Measurements from ENCODE around the gene ZNF688. TPM values are rescaled to one million over a fixed set of nuclear protein-coding genes. Genes with fewer than 3 reads are reported as not detected.

The ZNF688 gene
- polyA plus RNA-seq, 2 of the 4 experiments (the other 2 are of a cell fraction), result 4.6 to 6.7 TPM

GRCh38 chr16:30521476-30521872 is 50.0 kb downstream of the ZNF688 start:
- Histone ChIP-seq H3K4me1 (peaks cover 20% of the 10 kb centered on the region), H3K27ac (peak overlapping the region in 1 of 2 experiments; percentile 51; a peak in 3 of 6 replicates), H3K4me3 (no peak overlapping the region), H3K9me3 (no peaks in the 10 kb centered on the region), H3K4me2 (no peak overlapping the region)
- no peak for TF ChIP-seq FOXS1 (CRISPR knock-in tag; IDR thresholded peaks at IDR 0.05)
- no peak for TF ChIP-seq HOXB13 (CRISPR knock-in tag; IDR thresholded peaks at IDR 0.05; ENCODE audit: low read depth)
- TF ChIP-seq HOXB5 (CRISPR knock-in tag; IDR thresholded peaks at IDR 0.05), result no peak
- no peak for TF ChIP-seq HDAC2 (IDR thresholded peaks at IDR 0.05)
- TF ChIP-seq JUNB (IDR thresholded peaks at IDR 0.05), result no peak
- no peak for TF ChIP-seq HMGXB4 (CRISPR knock-in tag; IDR thresholded peaks at IDR 0.05; ENCODE audit: borderline replicate concordance)
- TF ChIP-seq CHD2 (IDR thresholded peaks at IDR 0.05; ENCODE audit: low read length, partially characterized antibody), result no peak
- no peak for TF ChIP-seq HES2 (IDR thresholded peaks at IDR 0.05)
- FAIRE-seq (no peak), DNase-seq (ENCODE audit: low read depth in 1 of 2, low spot score in 1 of 2) (no peak), ATAC-seq (no peak)
- ChIA-PET CTCF (interaction anchor here (0.6 to 1.0 kb wide), 3 partner anchors 8 to 473 kb away, joined by 3 to 4 read pairs (median 3); no protein-coding TSS in a partner anchor), POLR2A (no interaction called here)
- 88% methylated on average over 7 of the region's 7 CpGs for whole genome bisulfite sequencing (ENCODE audit: missing lambda C conversion rate)

Small RNAs within 50 kb of the gene (small RNA-seq; reads per million reads assigned to genes)
- gene AC093249.4, result 0 reads per million in 6 experiments

Other genes starting within 250 kb of the ZNF688 start
- gene CD2BP2, start 216.4 kb downstream of the ZNF688 start, polyA plus RNA-seq (2011; rRNA removed), result 33.9 and 35.6 TPM in 2 replicates
- 48.5 to 54.5 TPM (median 54.0 TPM) in 3 replicates for gene CD2BP2, start 216.4 kb downstream of the ZNF688 start, polyA plus RNA-seq (2017; fragmentation: RNase III; extraction: RNeasy Plus Mini Kit Qiagen cat#74134 plus additional on column Dnase treatment)
- 10.9 and 12.6 TPM in 2 replicates for gene TBC1D10B, start 201.2 kb downstream of the ZNF688 start, polyA plus RNA-seq (2011; rRNA removed)
- 21.5 to 24.0 TPM (median 23.2 TPM) in 3 replicates for gene TBC1D10B, start 201.2 kb downstream of the ZNF688 start, polyA plus RNA-seq (2017; fragmentation: RNase III; extraction: RNeasy Plus Mini Kit Qiagen cat#74134 plus additional on column Dnase treatment)
- not detected in 2 replicates for gene MYL11, start 196.9 kb downstream of the ZNF688 start, polyA plus RNA-seq (2011; rRNA removed)
- gene MYL11, start 196.9 kb downstream of the ZNF688 start, polyA plus RNA-seq (2017; fragmentation: RNase III; extraction: RNeasy Plus Mini Kit Qiagen cat#74134 plus additional on column Dnase treatment), result 0.46 to 0.70 TPM (median 0.55 TPM) in 3 replicates
- 0.13 and 0.17 TPM in 2 replicates for gene SEPTIN1, start 189.2 kb downstream of the ZNF688 start, polyA plus RNA-seq (2011; rRNA removed)
- 0.58 to 0.73 TPM (median 0.65 TPM) in 3 replicates for gene SEPTIN1, start 189.2 kb downstream of the ZNF688 start, polyA plus RNA-seq (2017; fragmentation: RNase III; extraction: RNeasy Plus Mini Kit Qiagen cat#74134 plus additional on column Dnase treatment)
- gene ZNF48, start 176.3 kb downstream of the ZNF688 start, polyA plus RNA-seq (2011; rRNA removed), result 7.0 and 9.3 TPM in 2 replicates
- 9.1 to 10.4 TPM (median 9.7 TPM) in 3 replicates for gene ZNF48, start 176.3 kb downstream of the ZNF688 start, polyA plus RNA-seq (2017; fragmentation: RNase III; extraction: RNeasy Plus Mini Kit Qiagen cat#74134 plus additional on column Dnase treatment)
- gene ZNF771, start 164.1 kb downstream of the ZNF688 start, polyA plus RNA-seq (2011; rRNA removed), result 5.0 and 5.7 TPM in 2 replicates
- gene ZNF771, start 164.1 kb downstream of the ZNF688 start, polyA plus RNA-seq (2017; fragmentation: RNase III; extraction: RNeasy Plus Mini Kit Qiagen cat#74134 plus additional on column Dnase treatment), result 6.8 to 7.9 TPM (median 7.2 TPM) in 3 replicates
- gene DCTPP1, start 141.7 kb downstream of the ZNF688 start, polyA plus RNA-seq (2011; rRNA removed), result 105 and 122 TPM in 2 replicates
- 114 to 121 TPM (median 120 TPM) in 3 replicates for gene DCTPP1, start 141.7 kb downstream of the ZNF688 start, polyA plus RNA-seq (2017; fragmentation: RNase III; extraction: RNeasy Plus Mini Kit Qiagen cat#74134 plus additional on column Dnase treatment)
- 61.5 and 72.6 TPM in 2 replicates for gene SEPHS2, start 125.8 kb downstream of the ZNF688 start, polyA plus RNA-seq (2011; rRNA removed)
- gene SEPHS2, start 125.8 kb downstream of the ZNF688 start, polyA plus RNA-seq (2017; fragmentation: RNase III; extraction: RNeasy Plus Mini Kit Qiagen cat#74134 plus additional on column Dnase treatment), result 42.8 to 48.9 TPM (median 47.8 TPM) in 3 replicates
- 0.40 and 0.94 TPM in 2 replicates for gene ITGAL, start 99.0 kb downstream of the ZNF688 start, polyA plus RNA-seq (2011; rRNA removed)
- 0.08 to 0.51 TPM (median 0.17 TPM) in 3 replicates for gene ITGAL, start 99.0 kb downstream of the ZNF688 start, polyA plus RNA-seq (2017; fragmentation: RNase III; extraction: RNeasy Plus Mini Kit Qiagen cat#74134 plus additional on column Dnase treatment)
- 17.0 and 21.3 TPM in 2 replicates for gene ZNF768, start 45.1 kb downstream of the ZNF688 start, polyA plus RNA-seq (2011; rRNA removed)
- 27.3 to 33.6 TPM (median 31.3 TPM) in 3 replicates for gene ZNF768, start 45.1 kb downstream of the ZNF688 start, polyA plus RNA-seq (2017; fragmentation: RNase III; extraction: RNeasy Plus Mini Kit Qiagen cat#74134 plus additional on column Dnase treatment)
- gene ZNF747, start 36.9 kb downstream of the ZNF688 start, polyA plus RNA-seq (2011; rRNA removed), result 4.8 and 5.2 TPM in 2 replicates
- gene ZNF747, start 36.9 kb downstream of the ZNF688 start, polyA plus RNA-seq (2017; fragmentation: RNase III; extraction: RNeasy Plus Mini Kit Qiagen cat#74134 plus additional on column Dnase treatment), result 3.6 to 5.0 TPM (median 4.6 TPM) in 3 replicates
- 2.9 and 3.0 TPM in 2 replicates for gene ZNF764, start 13.3 kb downstream of the ZNF688 start, polyA plus RNA-seq (2011; rRNA removed)
- gene ZNF764, start 13.3 kb downstream of the ZNF688 start, polyA plus RNA-seq (2017; fragmentation: RNase III; extraction: RNeasy Plus Mini Kit Qiagen cat#74134 plus additional on column Dnase treatment), result 3.5 to 4.0 TPM (median 4.0 TPM) in 3 replicates
- gene ZNF785, start 14.0 kb upstream of the ZNF688 start, polyA plus RNA-seq (2011; rRNA removed), result not detected in 2 replicates
- not detected in 3 replicates for gene ZNF785, start 14.0 kb upstream of the ZNF688 start, polyA plus RNA-seq (2017; fragmentation: RNase III; extraction: RNeasy Plus Mini Kit Qiagen cat#74134 plus additional on column Dnase treatment)
- gene ZNF689, start 38.7 kb upstream of the ZNF688 start, polyA plus RNA-seq (2011; rRNA removed), result 6.8 and 7.1 TPM in 2 replicates
- 6.5 to 7.4 TPM (median 7.0 TPM) in 3 replicates for gene ZNF689, start 38.7 kb upstream of the ZNF688 start, polyA plus RNA-seq (2017; fragmentation: RNase III; extraction: RNeasy Plus Mini Kit Qiagen cat#74134 plus additional on column Dnase treatment)
- 6.3 and 8.4 TPM in 2 replicates for gene PRR14, start 79.2 kb upstream of the ZNF688 start, polyA plus RNA-seq (2011; rRNA removed)
- 16.2 to 19.2 TPM (median 18.2 TPM) in 3 replicates for gene PRR14, start 79.2 kb upstream of the ZNF688 start, polyA plus RNA-seq (2017; fragmentation: RNase III; extraction: RNeasy Plus Mini Kit Qiagen cat#74134 plus additional on column Dnase treatment)
- gene FBRS, start 86.7 kb upstream of the ZNF688 start, polyA plus RNA-seq (2011; rRNA removed), result 5.9 and 8.1 TPM in 2 replicates
- gene FBRS, start 86.7 kb upstream of the ZNF688 start, polyA plus RNA-seq (2017; fragmentation: RNase III; extraction: RNeasy Plus Mini Kit Qiagen cat#74134 plus additional on column Dnase treatment), result 29.0 to 34.8 TPM (median 33.3 TPM) in 3 replicates
- 6.2 and 10.0 TPM in 2 replicates for gene SRCAP, start 127.5 kb upstream of the ZNF688 start, polyA plus RNA-seq (2011; rRNA removed)
- gene SRCAP, start 127.5 kb upstream of the ZNF688 start, polyA plus RNA-seq (2017; fragmentation: RNase III; extraction: RNeasy Plus Mini Kit Qiagen cat#74134 plus additional on column Dnase treatment), result 18.9 to 19.9 TPM (median 19.5 TPM) in 3 replicates
- 28.0 and 30.0 TPM in 2 replicates for gene PHKG2, start 176.7 kb upstream of the ZNF688 start, polyA plus RNA-seq (2011; rRNA removed)
- 37.1 to 42.0 TPM (median 37.3 TPM) in 3 replicates for gene PHKG2, start 176.7 kb upstream of the ZNF688 start, polyA plus RNA-seq (2017; fragmentation: RNase III; extraction: RNeasy Plus Mini Kit Qiagen cat#74134 plus additional on column Dnase treatment)
- 3.5 and 4.5 TPM in 2 replicates for gene CFAP119, start 190.3 kb upstream of the ZNF688 start, polyA plus RNA-seq (2011; rRNA removed)
- gene CFAP119, start 190.3 kb upstream of the ZNF688 start, polyA plus RNA-seq (2017; fragmentation: RNase III; extraction: RNeasy Plus Mini Kit Qiagen cat#74134 plus additional on column Dnase treatment), result 7.7 to 9.9 TPM (median 9.5 TPM) in 3 replicates
- gene RNF40, start 190.6 kb upstream of the ZNF688 start, polyA plus RNA-seq (2011; rRNA removed), result 66.1 and 88.8 TPM in 2 replicates
- gene RNF40, start 190.6 kb upstream of the ZNF688 start, polyA plus RNA-seq (2017; fragmentation: RNase III; extraction: RNeasy Plus Mini Kit Qiagen cat#74134 plus additional on column Dnase treatment), result 63.9 to 69.9 TPM (median 66.4 TPM) in 3 replicates
- 5.9 and 7.5 TPM in 2 replicates for gene ZNF629, start 215.5 kb upstream of the ZNF688 start, polyA plus RNA-seq (2011; rRNA removed)
- 12.3 to 13.7 TPM (median 13.6 TPM) in 3 replicates for gene ZNF629, start 215.5 kb upstream of the ZNF688 start, polyA plus RNA-seq (2017; fragmentation: RNase III; extraction: RNeasy Plus Mini Kit Qiagen cat#74134 plus additional on column Dnase treatment)